ENCODE results near the gene LIFR. TPM values are rescaled to one million over a fixed set of nuclear protein-coding genes. Genes with fewer than 3 reads are reported as not detected.
A peak's percentile ranks its signal among the peaks of the same experiment; 100 is the strongest.

The LIFR gene
- total RNA-seq, 1 experiment from 2014 or later, result 7.8 TPM

DNA sequence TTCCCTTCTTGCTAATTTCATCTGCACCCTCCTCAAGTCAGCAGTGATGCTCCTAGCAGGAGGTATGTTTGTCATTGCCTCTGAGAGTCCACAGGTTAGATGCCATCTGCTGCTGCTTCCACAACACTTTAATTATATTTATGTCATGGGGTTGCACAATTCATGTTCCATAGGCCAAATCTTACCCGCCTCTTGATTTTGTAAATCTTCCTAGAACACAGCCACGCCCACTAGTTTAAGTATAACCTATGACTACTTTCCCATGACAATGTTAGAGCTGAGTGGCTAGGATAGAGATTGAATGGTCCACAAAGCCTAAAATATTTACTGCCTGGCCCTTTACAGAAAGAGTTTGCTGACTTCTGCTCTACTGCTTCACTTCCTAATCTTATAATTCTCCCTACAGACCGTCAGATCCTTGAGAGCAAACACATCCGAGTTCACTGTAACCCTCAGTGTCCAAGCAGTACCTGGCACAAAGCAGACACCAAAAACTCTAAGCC lies 21.1 kb downstream of the LIFR start:
- Histone ChIP-seq H3K27me3 (ENCODE audit: insufficient read depth, low read length) (no peaks in the 10 kb centered on the region), H2BK5ac (ENCODE audit: insufficient read length, low read length) (no peak overlapping the region), H3K18ac (ENCODE audit: insufficient read length, low read depth, low read length) (no peak overlapping the region), H3K79me1 (ENCODE audit: insufficient read depth, low read depth, low read length, poor library complexity, severe bottlenecking) (peaks cover 3% of the 10 kb centered on the region), H2BK12ac (ENCODE audit: insufficient read length, low read depth, low read length) (no peak overlapping the region), H4K91ac (ENCODE audit: insufficient read length, low read depth, low read length) (no peak overlapping the region), H2BK20ac (ENCODE audit: low read depth, low read length, poor library complexity, severe bottlenecking) (no peak overlapping the region), H4K5ac (ENCODE audit: insufficient read length, low read depth, low read length) (no peak overlapping the region), H3K23me2 (ENCODE audit: insufficient read length, low read depth, low read length, poor library complexity, severe bottlenecking) (no peaks in the 10 kb centered on the region), H3K9me3 (ENCODE audit: control insufficient read depth, low read depth, low read length) (no peaks in the 10 kb centered on the region), H2AFZ (ENCODE audit: low read length) (no peak overlapping the region), H3K56ac (ENCODE audit: insufficient read length, low read depth, low read length) (no peak overlapping the region), H2BK15ac (ENCODE audit: low read depth, low read length) (no peak overlapping the region), H3K14ac (ENCODE audit: insufficient read depth, low read length) (no peak overlapping the region), H2BK120ac (ENCODE audit: low read depth, low read length, poor library complexity, severe bottlenecking) (no peak overlapping the region), H3K4me1 (ENCODE audit: insufficient read depth, low read length) (peaks cover 7% of the 10 kb centered on the region), H3K27ac (ENCODE audit: insufficient read length, low read depth, low read length) (no peak overlapping the region), H3K9ac (ENCODE audit: extremely low read depth, insufficient read length, low read length) (no peak overlapping the region), H4K8ac (replicated peaks; ENCODE audit: insufficient read length, low read depth, low read length) (no peak overlapping the region), H4K20me1 (ENCODE audit: control insufficient read depth, insufficient read depth, insufficient read length) (no peaks in the 10 kb centered on the region), H2AK5ac (ENCODE audit: insufficient read length, low read length) (no peak overlapping the region), H3K79me2 (ENCODE audit: insufficient read depth, low read length) (peaks cover 3% of the 10 kb centered on the region; the same call in 1 of the 2 replicates), H3K4ac (ENCODE audit: low read depth, low read length) (no peak overlapping the region), H3K4me2 (ENCODE audit: insufficient read depth, insufficient read length, low read length) (no peak overlapping the region), H3K23ac (ENCODE audit: insufficient read length, low read depth, low read length) (peak overlapping the region; percentile 43), H3T11ph (ENCODE audit: low read length) (no peak overlapping the region)
- TF ChIP-seq, protein P1, sequence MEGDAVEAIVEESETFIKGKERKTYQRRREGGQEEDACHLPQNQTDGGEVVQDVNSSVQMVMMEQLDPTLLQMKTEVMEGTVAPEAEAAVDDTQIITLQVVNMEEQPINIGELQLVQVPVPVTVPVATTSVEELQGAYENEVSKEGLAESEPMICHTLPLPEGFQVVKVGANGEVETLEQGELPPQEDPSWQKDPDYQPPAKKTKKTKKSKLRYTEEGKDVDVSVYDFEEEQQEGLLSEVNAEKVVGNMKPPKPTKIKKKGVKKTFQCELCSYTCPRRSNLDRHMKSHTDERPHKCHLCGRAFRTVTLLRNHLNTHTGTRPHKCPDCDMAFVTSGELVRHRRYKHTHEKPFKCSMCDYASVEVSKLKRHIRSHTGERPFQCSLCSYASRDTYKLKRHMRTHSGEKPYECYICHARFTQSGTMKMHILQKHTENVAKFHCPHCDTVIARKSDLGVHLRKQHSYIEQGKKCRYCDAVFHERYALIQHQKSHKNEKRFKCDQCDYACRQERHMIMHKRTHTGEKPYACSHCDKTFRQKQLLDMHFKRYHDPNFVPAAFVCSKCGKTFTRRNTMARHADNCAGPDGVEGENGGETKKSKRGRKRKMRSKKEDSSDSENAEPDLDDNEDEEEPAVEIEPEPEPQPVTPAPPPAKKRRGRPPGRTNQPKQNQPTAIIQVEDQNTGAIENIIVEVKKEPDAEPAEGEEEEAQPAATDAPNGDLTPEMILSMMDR (conservative IDR thresholded peaks at IDR 0.05), result no peak
- no peak overlapping the region for H3K4me3 Mint-ChIP-seq
- peaks cover 9% of the 10 kb centered on the region in 2 experiments; a peak in 4 of 5 replicates for H3K9me3 Mint-ChIP-seq
- peaks cover 0 to 10% (median 5%) of the 10 kb centered on the region in 3 experiments; a peak in 5 of 7 replicates for H3K36me3 Mint-ChIP-seq (ENCODE audit: insufficient read depth in 1 of 3, low read depth in 3 of 3)
- no peak for DNase-seq
- no peaks in the 10 kb centered on the region for H3K27me3 Mint-ChIP-seq (ENCODE audit: low read depth)
- no CpG with 5 or more reads among the region's 4 CpGs for WGBS (ENCODE audit: extremely low coverage, insufficient read length, low lambda C conversion rate)
- H3K27ac Mint-ChIP-seq, result peak overlapping the region in 1 of 3 experiments; percentile 14; a peak in 2 of 7 replicates
- H3K4me1 Mint-ChIP-seq, result peaks cover 26 to 43% of the 10 kb centered on the region in 2 experiments

Data from H9 (cell line).